GM12891 (cell line): ENCODE results near the gene OR2Z1.

Experiments used
- POLR2A ChIP-seq: IDR thresholded peaks from 2 replicates; pipeline ENCODE4 v1.6.1; 2011; ENCODE audit warnings: low read depth, low read length, control low read depth
- POLR2AphosphoS5 ChIP-seq: IDR thresholded peaks from 2 replicates; pipeline ENCODE4 v1.6.1; 2011; ENCODE audit warnings: low read depth, low read length, control low read depth
- POU2F2 ChIP-seq: IDR thresholded peaks from 2 replicates; pipeline ENCODE4 v1.6.1; 2011; ENCODE audit warnings: low read depth, mild to moderate bottlenecking, control low read depth, low read length, moderate library complexity
- TAF1 ChIP-seq: IDR thresholded peaks from 2 replicates; pipeline ENCODE4 v1.6.1; 2011; ENCODE audit warnings: low read depth, low read length, control low read depth

DNA sequence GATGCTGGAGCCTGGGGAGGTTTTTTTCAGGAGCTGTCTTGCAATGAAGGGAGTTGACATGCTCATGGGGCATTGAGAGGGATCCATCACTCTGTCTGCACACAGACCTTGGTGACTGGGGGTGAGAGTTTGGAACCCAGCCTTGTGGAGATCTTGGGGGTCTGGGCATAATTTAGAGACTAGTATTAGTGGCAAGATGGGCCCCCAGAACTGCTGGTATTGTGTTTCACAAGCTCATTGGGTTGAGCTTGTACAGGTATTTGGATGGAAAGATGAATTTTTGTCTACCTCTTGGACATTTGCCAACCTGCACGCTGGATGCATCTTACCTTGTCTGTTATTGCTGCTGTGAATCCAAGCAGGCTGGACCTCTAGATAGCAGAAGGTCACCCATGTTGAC is at the start of gene OR2Z1:
- TF ChIP-seq POLR2A = no peak
- no peak for TF ChIP-seq POLR2AphosphoS5
- TF ChIP-seq TAF1 = no peak
- TF ChIP-seq POU2F2 = no peak
